Upper lobe of left lung (tissue), 6 donors: Measurements from ENCODE around the gene SETDB2. TPM values are rescaled to one million over a fixed set of nuclear protein-coding genes. Genes with fewer than 3 reads are reported as not detected.

Experiments
- ATAC-seq, 2 donors: fragments of 200-7000 bp; cut with Tn5 transposase; one replicate each; pipeline ENCODE4 v1.9.1; 2022; ENCODE audit warnings: mild to moderate bottlenecking in 2 of 2, moderate library complexity in 2 of 2; ENCODE audit not compliant: low FRiP score in 2 of 2
- DNase-seq, 2 donors: peaks; one replicate each; pipeline ENCODE4 v3.0.0-alpha.2; 2019 to 2020
- H3K27ac ChIP-seq, 4 donors: fragments of 200-600 bp; sonication (generic); one replicate each; pipeline ENCODE4 v1.5.1; 2016 to 2019
- H3K27me3 ChIP-seq, 4 donors: fragments of 200-600 bp; sonication (generic); one replicate each; pipeline ENCODE4 v1.5.1; 2017 to 2019
- H3K36me3 ChIP-seq, 4 donors: fragments of 200-600 bp; sonication (generic); one replicate each; pipeline ENCODE4 v1.5.1; 2016 to 2019
- H3K4me1 ChIP-seq, 4 donors: fragments of 200-600 bp; sonication (generic); one replicate each; pipeline ENCODE4 v1.5.1; 2018 to 2019
- H3K4me3 ChIP-seq, 4 donors: fragments of 200-600 bp; sonication (generic); one replicate each; pipeline ENCODE4 v1.5.1; 2017 to 2019; ENCODE audit warnings: mild to moderate bottlenecking in 2 of 4, moderate library complexity in 1 of 4
- H3K9me3 ChIP-seq, 4 donors: fragments of 200-600 bp; sonication (generic); one replicate each; pipeline ENCODE4 v1.5.1; 2018 to 2019
- EP300 ChIP-seq, 4 donors: sonication (generic); formaldehyde crosslinking; IDR thresholded peaks; one replicate each; pipeline ENCODE4 v1.5.1; 2017; ENCODE audit warnings: antibody characterized with exemption in 4 of 4, control low read depth in 2 of 4
- POLR2A ChIP-seq, 4 donors: fragments of 450-650 bp; IDR thresholded peaks; one replicate each; pipeline ENCODE4 v1.5.1; 2016 to 2017; ENCODE audit warnings: antibody characterized with exemption in 4 of 4, mild to moderate bottlenecking in 2 of 4
- POLR2AphosphoS5 ChIP-seq, 2 donors: sonication (generic); formaldehyde crosslinking; IDR thresholded peaks; one replicate each; pipeline ENCODE4 v1.5.1; 2017; ENCODE audit warnings: antibody characterized with exemption in 2 of 2
- WGBS, 2 donors: methylation state at CpG; one replicate each; pipeline ENCODE4 v1.1.5; 2017 to 2018; 5-methylcytosine and 5-hydroxymethylcytosine counted together
- total RNA-seq, 6 donors: library from RNA; depleted of rRNA in 4 of 6; stranded (reverse); fragments of >200 nt in 4 of 6; gene quantifications; one replicate each; pipeline versions ENCODE4 v1.1.0 to v1.2.1, GENCODE V29; 2016 to 2021
- TF ChIP-seq, protein P1 (sequence below), 6 experiments: fragments of 450-650 bp in 4 of 6; fragments of 200-600 bp in 2 of 6; sonication (generic) in 2 of 6; IDR thresholded peaks; one replicate each; pipeline ENCODE4 v1.5.1; 2016 to 2019; ENCODE audit warnings: antibody characterized with exemption in 6 of 6
- donor health status: DM: no; HTN: no; CAD: no; lungs with moderate emphysema.
- donor health status: DM: no; HTN: yes; CAD: no; lungs with severe emphysema.

SETDB2 gene
- total RNA-seq, 6 donors from 2014 or later = 5.0 to 17.8 (median 14.1) TPM

DNA sequence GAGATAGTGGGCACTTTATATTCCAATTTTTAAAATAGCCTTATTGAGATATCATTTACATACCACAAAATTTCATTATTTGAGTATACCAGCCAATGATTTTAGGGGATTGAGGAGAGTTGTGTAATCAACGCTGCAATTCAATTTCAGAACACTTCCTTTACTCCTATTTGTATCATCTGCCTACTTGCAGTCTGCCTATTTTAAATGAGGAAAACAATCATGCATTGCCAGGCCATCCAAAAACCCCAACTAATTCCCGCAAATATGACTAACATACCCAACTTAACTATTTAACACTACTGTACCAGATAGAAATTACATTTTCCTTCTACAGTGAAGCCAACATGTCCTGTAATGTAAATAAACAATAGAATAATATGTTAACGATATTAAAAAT, 26.9 kb upstream of the SETDB2 start:
- Histone ChIP-seq H3K4me1 (no peaks in the 10 kb centered on the region), H3K9me3 (no peaks in the 10 kb centered on the region), H3K27ac (no peak overlapping the region), H3K4me3 (no peak overlapping the region), H3K36me3 (no peaks in the 10 kb centered on the region), H3K27me3 (no peaks in the 10 kb centered on the region)
- ATAC-seq = no peak
- TF ChIP-seq, protein P1, sequence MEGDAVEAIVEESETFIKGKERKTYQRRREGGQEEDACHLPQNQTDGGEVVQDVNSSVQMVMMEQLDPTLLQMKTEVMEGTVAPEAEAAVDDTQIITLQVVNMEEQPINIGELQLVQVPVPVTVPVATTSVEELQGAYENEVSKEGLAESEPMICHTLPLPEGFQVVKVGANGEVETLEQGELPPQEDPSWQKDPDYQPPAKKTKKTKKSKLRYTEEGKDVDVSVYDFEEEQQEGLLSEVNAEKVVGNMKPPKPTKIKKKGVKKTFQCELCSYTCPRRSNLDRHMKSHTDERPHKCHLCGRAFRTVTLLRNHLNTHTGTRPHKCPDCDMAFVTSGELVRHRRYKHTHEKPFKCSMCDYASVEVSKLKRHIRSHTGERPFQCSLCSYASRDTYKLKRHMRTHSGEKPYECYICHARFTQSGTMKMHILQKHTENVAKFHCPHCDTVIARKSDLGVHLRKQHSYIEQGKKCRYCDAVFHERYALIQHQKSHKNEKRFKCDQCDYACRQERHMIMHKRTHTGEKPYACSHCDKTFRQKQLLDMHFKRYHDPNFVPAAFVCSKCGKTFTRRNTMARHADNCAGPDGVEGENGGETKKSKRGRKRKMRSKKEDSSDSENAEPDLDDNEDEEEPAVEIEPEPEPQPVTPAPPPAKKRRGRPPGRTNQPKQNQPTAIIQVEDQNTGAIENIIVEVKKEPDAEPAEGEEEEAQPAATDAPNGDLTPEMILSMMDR (IDR thresholded peaks at IDR 0.05) = no peak
- TF ChIP-seq POLR2A (IDR thresholded peaks at IDR 0.05) (no peak), POLR2AphosphoS5 (IDR thresholded peaks at IDR 0.05) (no peak), EP300 (IDR thresholded peaks at IDR 0.05) (no peak)
- WGBS, 2 donors = 61 to 88% methylated on average over 3 of the region's 3 CpGs
- DNase-seq = no peak

DNA sequence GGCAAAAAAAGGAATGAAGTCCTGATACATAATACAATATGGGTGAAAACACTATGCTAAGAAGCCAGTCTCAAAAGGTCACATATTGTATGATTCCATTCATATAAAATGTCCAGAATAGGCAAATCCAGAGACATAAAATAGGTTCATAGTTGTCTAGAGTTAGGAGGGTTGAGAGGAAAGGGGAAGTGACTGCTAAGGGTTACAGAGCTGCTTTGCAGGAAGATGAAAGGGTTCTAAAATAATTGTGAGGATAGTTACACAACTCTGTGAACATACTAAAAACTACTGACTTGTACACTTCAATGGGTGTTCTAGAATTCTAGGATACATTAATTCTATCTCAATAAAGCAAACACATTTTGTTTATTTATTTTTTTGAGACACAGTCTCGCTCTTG, 25.9 kb upstream of the SETDB2 start:
- Histone ChIP-seq H3K4me3 (no peak overlapping the region), H3K4me1 (no peaks in the 10 kb centered on the region), H3K27ac (no peak overlapping the region), H3K9me3 (no peaks in the 10 kb centered on the region), H3K27me3 (no peaks in the 10 kb centered on the region), H3K36me3 (no peaks in the 10 kb centered on the region)
- 96 to 100% methylated on average over 1 of the region's 1 CpG for WGBS, 2 donors
- ATAC-seq (no peak), DNase-seq (no peak)
- TF ChIP-seq POLR2AphosphoS5 (IDR thresholded peaks at IDR 0.05) (no peak), POLR2A (IDR thresholded peaks at IDR 0.05) (no peak), EP300 (IDR thresholded peaks at IDR 0.05) (no peak)
- TF ChIP-seq, protein P1 (IDR thresholded peaks at IDR 0.05) = no peak

DNA sequence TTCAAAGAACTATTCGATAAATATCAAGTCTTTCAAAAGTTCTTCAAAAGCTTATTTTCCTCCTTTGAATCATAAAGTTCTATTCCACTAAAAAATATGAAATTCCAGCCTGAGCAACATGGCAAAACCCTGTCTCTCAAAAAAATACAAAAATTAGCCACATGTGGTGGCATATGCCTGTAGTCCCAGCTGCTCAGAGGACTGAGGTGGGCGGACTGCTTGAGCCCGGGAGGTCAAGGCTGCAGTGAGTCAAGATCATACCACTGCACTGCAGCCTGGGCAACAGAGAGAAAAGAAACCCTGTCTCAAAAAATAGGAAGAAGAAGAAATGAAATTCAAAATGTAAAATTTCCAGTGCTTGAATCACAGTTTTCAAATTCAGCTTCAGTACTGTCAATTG, 24.8 kb upstream of the SETDB2 start:
- ATAC-seq = no peak
- DNase-seq = no peak
- Histone ChIP-seq H3K4me3 (no peak overlapping the region), H3K27me3 (no peaks in the 10 kb centered on the region), H3K4me1 (no peaks in the 10 kb centered on the region), H3K27ac (no peak overlapping the region), H3K36me3 (no peaks in the 10 kb centered on the region), H3K9me3 (no peaks in the 10 kb centered on the region)
- WGBS, 2 donors = 94 to 98% methylated on average over 3 of the region's 3 CpGs
- TF ChIP-seq, protein P1 (IDR thresholded peaks at IDR 0.05) = no peak
- TF ChIP-seq POLR2AphosphoS5 (IDR thresholded peaks at IDR 0.05) = no peak
- no peak for TF ChIP-seq EP300 (IDR thresholded peaks at IDR 0.05)
- TF ChIP-seq POLR2A (IDR thresholded peaks at IDR 0.05) = no peak

DNA sequence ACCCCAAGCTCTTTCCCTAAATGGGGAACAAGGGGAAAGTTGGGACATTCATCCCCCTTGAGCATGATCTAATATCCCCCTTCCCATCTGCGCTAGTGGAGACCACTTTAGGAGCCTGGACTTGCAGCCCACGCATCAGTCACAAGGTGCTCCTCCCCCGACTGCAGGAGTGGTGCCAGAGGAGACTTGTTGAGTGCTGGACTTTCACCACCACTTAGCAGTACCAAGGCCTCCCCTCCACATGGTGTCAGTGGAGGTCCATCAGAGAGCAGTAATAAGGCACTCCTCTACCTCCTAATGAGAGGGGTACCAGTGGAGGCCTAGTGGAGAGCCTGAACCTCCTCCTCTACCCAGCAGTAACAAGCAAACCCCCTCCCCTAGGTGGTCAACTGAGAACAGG, 22.7 kb upstream of the SETDB2 start:
- no peak for ATAC-seq
- no peaks in the 10 kb centered on the region for H3K27me3 ChIP-seq
- H3K27ac ChIP-seq = no peak overlapping the region
- H3K4me3 ChIP-seq = no peak overlapping the region
- DNase-seq = no peak
- TF ChIP-seq POLR2A (IDR thresholded peaks at IDR 0.05) = no peak
- TF ChIP-seq, protein P1 (IDR thresholded peaks at IDR 0.05) = peak in 1 of 6 experiments; percentile 24
- no peak for TF ChIP-seq EP300 (IDR thresholded peaks at IDR 0.05)
- no peak for TF ChIP-seq POLR2AphosphoS5 (IDR thresholded peaks at IDR 0.05)
- H3K9me3 ChIP-seq = no peaks in the 10 kb centered on the region
- 84% methylated on average over 3 of the region's 3 CpGs; no CpG with 5 or more reads in 1 of the 2 donors for WGBS, 2 donors
- no peaks in the 10 kb centered on the region for H3K4me1 ChIP-seq
- H3K36me3 ChIP-seq = no peaks in the 10 kb centered on the region

DNA sequence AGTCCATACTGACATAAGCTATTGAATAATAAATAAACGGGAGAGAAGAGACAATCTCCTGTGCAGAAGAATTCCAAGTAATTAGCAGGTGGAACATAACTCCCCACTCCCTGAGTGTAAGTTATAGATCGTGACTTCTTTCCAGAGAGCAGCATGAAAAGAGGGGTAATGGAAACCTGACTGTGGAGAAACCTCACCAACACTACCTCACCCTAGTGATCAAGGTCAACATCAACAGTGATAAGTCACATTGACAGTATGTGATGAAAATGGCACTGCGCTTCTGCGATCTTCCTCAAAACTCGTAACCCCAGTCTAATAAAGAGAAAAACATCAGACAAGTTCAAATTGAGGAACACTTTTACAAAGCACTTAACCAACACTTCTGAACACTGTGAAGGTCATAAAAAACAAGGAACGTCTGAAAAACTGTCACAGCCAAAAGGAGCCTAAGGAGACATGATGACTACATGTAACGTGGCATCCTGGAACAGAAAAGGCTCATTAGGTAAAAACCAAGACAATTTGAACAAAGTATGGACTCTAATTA, 20.0 kb upstream of the SETDB2 start:
- Histone ChIP-seq H3K4me3 (no peak overlapping the region), H3K4me1 (no peaks in the 10 kb centered on the region), H3K9me3 (no peaks in the 10 kb centered on the region), H3K27ac (no peak overlapping the region), H3K27me3 (no peaks in the 10 kb centered on the region), H3K36me3 (no peaks in the 10 kb centered on the region)
- TF ChIP-seq EP300 (IDR thresholded peaks at IDR 0.05) = no peak
- TF ChIP-seq, protein P1 (IDR thresholded peaks at IDR 0.05) = no peak
- TF ChIP-seq POLR2AphosphoS5 (IDR thresholded peaks at IDR 0.05) = no peak
- no peak for TF ChIP-seq POLR2A (IDR thresholded peaks at IDR 0.05)
- 83 to 86% methylated on average over 7 of the region's 7 CpGs for WGBS, 2 donors
- ATAC-seq (no peak), DNase-seq (no peak)
